Activated naive CD4-positive, alpha-beta T cell treated with anti-CD3 and anti-CD28 coated beads for 36 hours (primary cell): ENCODE results near the gene PCBP4. TPM values are rescaled to one million over a fixed set of nuclear protein-coding genes. Genes with fewer than 3 reads are reported as not detected.
A peak's percentile ranks its signal among the peaks of the same experiment; 100 is the strongest.

Source experiments
- CTCF ChIA-PET: fragments of 350-600 bp; sonication (Branson Sonifier 250); formaldehyde crosslinking; loops from one replicate; lab custom pipeline; 2021; ENCODE audit warnings: antibody characterized with exemption; lab: Charles Lee
- DNase-seq: peaks from one replicate; pipeline ENCODE4 v3.0.0-alpha.2; 2020
- H3K27ac Mint-ChIP-seq: one replicate; pipeline ENCODE4 v1.8.0; 2021; ENCODE audit warnings: mild to moderate bottlenecking, mixed read lengths
- H3K27me3 Mint-ChIP-seq: one replicate; pipeline ENCODE4 v1.8.0; 2021; ENCODE audit warnings: low read depth, mixed read lengths
- H3K36me3 Mint-ChIP-seq: one replicate; pipeline ENCODE4 v1.8.0; 2021; ENCODE audit warnings: low read depth, mixed read lengths
- H3K4me1 Mint-ChIP-seq: one replicate; pipeline ENCODE4 v1.8.0; 2021; ENCODE audit warnings: low read depth, mixed read lengths
- H3K4me3 Mint-ChIP-seq: one replicate; pipeline ENCODE4 v1.8.0; 2021; ENCODE audit warnings: mild to moderate bottlenecking, moderate library complexity, mixed read lengths
- H3K9me3 Mint-ChIP-seq: one replicate; pipeline ENCODE4 v1.8.0; 2021; ENCODE audit warnings: mixed read lengths
- intact Hi-C: fragments of 100-400 bp; cut with micrococcal nuclease; formaldehyde crosslinking; loops from one replicate; pipeline ENCODE4 v1.15.1; 2023
- total RNA-seq, 2 experiments: library from RNA; stranded (reverse); gene quantifications; one replicate each; pipeline ENCODE4 v1.2.3, GENCODE V29; 2021

PCBP4 gene
- total RNA-seq, 2 experiments from 2014 or later: 8.9 to 9.1 TPM

DNA sequence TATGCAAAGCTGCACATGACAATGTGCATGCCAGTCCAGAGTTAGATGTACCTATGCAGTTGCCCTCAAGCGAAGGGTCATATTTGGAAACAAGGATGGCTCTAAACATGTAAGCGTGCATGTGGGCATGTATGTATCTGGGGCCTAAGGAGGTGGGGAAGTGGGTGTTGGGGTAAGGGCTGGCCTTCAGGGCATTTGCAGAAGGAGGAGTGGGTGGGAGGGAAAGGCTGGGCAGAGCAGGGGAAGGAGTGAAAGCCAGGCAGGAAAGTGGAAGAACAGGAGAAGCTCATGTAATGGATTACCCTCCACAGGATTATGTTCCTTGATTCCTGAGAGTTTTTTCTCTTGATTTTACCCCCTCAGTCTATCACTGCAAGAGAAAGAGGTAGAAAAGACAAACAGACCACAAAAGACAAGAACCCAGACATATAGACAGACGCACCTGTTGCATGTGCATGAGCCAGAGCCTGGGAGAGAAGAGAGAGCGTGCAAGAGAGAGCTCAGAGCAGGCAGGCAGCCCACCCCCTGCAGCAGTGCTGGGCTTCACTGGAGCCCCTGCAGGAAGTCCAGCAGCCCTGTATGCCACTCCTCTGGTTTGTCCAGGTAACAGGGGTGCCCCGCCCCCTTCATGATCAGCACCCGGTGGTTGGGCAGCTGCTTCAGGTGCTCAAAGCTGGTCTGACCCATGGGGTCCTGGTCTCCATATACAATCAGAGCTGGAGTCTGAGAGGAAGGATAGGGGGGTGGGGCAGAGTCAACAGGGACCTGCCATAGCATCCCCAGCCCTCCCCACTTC, 1.8 kb upstream of the PCBP4 start:
- CTCF ChIA-PET: interaction anchor here (0.6 to 3.3 kb wide), 4 partner anchors 14 to 87 kb away, joined by 3 to 21 read pairs (median 4); partner anchors contain the start of genes ACY1, PARP3 and RRP9
- H3K9me3 Mint-ChIP-seq: no peaks in the 10 kb centered on the region
- H3K4me3 Mint-ChIP-seq: peak overlapping the region; percentile 80
- H3K4me1 Mint-ChIP-seq: peaks cover 28% of the 10 kb centered on the region
- no peak overlapping the region for H3K27ac Mint-ChIP-seq
- DNase-seq: no peak
- no peaks in the 10 kb centered on the region for H3K27me3 Mint-ChIP-seq
- H3K36me3 Mint-ChIP-seq: peaks cover 4% of the 10 kb centered on the region
- intact Hi-C loops: no loop called here

GRCh38 chr3:51968170-51968775, 1.0 kb upstream of the PCBP4 start:
- Mint-ChIP-seq H3K9me3 (no peaks in the 10 kb centered on the region), H3K27ac (no peak overlapping the region), H3K36me3 (peaks cover 2% of the 10 kb centered on the region), H3K4me3 (peak overlapping the region; percentile 80), H3K27me3 (no peaks in the 10 kb centered on the region), H3K4me1 (peaks cover 25% of the 10 kb centered on the region)
- intact Hi-C loops: no loop called here
- CTCF ChIA-PET: interaction anchor here (3.3 kb wide), 1 partner anchor 26 kb away, joined by 21 read pairs; the partner anchor contains the start of genes PARP3 and RRP9
- DNase-seq: no peak

GRCh38 chr3:51966922-51967383, 301 bp downstream of the PCBP4 start:
- CTCF ChIA-PET: no interaction called here
- H3K27ac Mint-ChIP-seq: no peak overlapping the region

DNA sequence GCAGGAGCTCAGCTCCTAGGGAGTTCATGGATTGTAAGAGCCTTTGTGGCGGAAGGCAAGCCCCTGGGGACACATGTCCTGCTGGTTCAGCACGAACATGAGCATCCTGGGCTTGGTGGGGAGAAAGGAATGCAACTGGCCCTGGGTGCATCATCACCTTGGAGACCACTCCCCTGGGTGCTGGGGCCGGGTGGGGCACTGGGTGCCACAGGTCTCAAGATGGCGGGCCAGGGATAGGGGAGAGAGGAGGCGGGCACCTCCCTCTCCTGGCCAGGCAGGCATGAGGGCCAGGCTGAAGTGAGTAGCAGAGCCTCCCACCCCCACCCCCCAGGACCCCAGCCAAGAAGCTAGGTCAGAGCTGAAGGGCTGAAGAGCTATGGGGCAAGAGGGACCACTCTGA, 768 bp downstream of the PCBP4 start:
- Mint-ChIP-seq H3K4me3 (peak overlapping the region; percentile 74), H3K27me3 (no peaks in the 10 kb centered on the region), H3K36me3 (peaks cover 2% of the 10 kb centered on the region), H3K4me1 (peaks cover 17% of the 10 kb centered on the region), H3K9me3 (no peaks in the 10 kb centered on the region), H3K27ac (no peak overlapping the region)
- CTCF ChIA-PET: interaction anchor here (1.4 kb wide), 1 partner anchor 23 kb away, joined by 3 read pairs; no protein-coding TSS in a partner anchor
- intact Hi-C loops: no loop called here
- DNase-seq: no peak

More at GRCh38 chr3:51966922-51967383, 301 bp downstream of the PCBP4 start:
- Mint-ChIP-seq H3K27me3 (no peaks in the 10 kb centered on the region), H3K9me3 (no peaks in the 10 kb centered on the region), H3K36me3 (peaks cover 2% of the 10 kb centered on the region), H3K4me1 (peaks cover 20% of the 10 kb centered on the region), H3K4me3 (peak overlapping the region; percentile 74)
- intact Hi-C loops: no loop called here
- no peak for DNase-seq

DNA sequence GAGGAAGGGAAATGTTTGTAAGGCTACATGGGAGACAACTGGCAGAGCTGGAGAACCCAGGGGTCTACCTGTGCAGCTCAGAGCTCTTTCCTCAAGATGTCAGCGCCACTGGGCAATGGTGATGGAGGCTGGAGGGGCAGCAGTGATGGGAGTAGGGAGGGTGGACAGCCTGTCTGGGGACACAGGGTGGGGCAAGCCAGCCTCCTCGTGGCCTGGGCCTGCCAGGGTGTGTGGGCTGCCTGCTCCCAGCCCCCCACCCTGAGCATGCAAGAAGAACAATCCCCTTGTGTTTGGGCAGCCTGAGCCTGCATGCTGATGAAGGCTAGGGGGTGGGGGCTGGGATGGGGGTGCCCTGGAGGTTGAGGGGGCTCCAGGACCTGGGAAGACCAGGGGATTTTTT, 1.2 kb downstream of the PCBP4 start:
- Mint-ChIP-seq H3K27me3 (no peaks in the 10 kb centered on the region), H3K9me3 (no peaks in the 10 kb centered on the region), H3K4me3 (peak overlapping the region; percentile 74), H3K4me1 (peaks cover 16% of the 10 kb centered on the region), H3K27ac (no peak overlapping the region), H3K36me3 (peaks cover 1% of the 10 kb centered on the region)
- no peak for DNase-seq
- intact Hi-C loops: no loop called here
- CTCF ChIA-PET: interaction anchor here (1.4 kb wide), 1 partner anchor 23 kb away, joined by 3 read pairs; no protein-coding TSS in a partner anchor

DNA sequence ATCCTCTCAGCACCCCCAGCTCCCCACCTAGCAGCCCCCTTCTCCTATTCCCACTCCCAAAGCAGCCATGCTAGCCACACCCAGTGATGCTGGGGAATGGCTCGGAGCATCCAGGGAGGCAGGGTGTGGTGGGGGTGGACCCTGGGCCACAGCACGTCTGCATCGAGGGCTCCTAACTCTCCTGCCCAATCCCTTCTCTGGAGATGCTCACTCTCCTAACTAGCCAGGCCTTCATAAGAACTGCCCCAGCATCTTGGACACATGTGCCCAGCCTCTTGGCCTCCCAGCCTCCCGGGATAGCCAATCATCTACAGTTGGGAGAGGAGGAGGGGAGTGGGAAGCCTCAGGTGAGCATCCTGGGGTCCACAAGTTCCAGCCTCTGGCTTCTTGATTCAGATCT, 2.7 kb downstream of the PCBP4 start:
- Mint-ChIP-seq H3K4me3 (no peak overlapping the region), H3K4me1 (peaks cover 12% of the 10 kb centered on the region), H3K9me3 (no peaks in the 10 kb centered on the region), H3K36me3 (no peaks in the 10 kb centered on the region), H3K27ac (no peak overlapping the region), H3K27me3 (no peaks in the 10 kb centered on the region)
- CTCF ChIA-PET: interaction anchor here (1.0 to 1.4 kb wide), 2 partner anchors 9 to 10 kb away, joined by 3 to 4 read pairs; partner anchors contain the start of gene ABHD14B
- DNase-seq: no peak
- intact Hi-C loops: no loop called here

GRCh38 chr3:51963951-51964451, 3.3 kb downstream of the PCBP4 start:
- no peak for DNase-seq
- intact Hi-C loops: no loop called here
- Mint-ChIP-seq H3K9me3 (no peaks in the 10 kb centered on the region), H3K27ac (no peak overlapping the region), H3K4me3 (no peak overlapping the region), H3K4me1 (peaks cover 11% of the 10 kb centered on the region), H3K36me3 (no peaks in the 10 kb centered on the region), H3K27me3 (no peaks in the 10 kb centered on the region)
- CTCF ChIA-PET: interaction anchor here (1.4 kb wide), 1 partner anchor 10 kb away, joined by 4 read pairs; the partner anchor contains the start of gene ABHD14B

- Mint-ChIP-seq H3K9me3 (no peaks in the 10 kb centered on the region), H3K36me3 (no peaks in the 10 kb centered on the region), H3K4me3 (no peak overlapping the region), H3K27ac (no peak overlapping the region), H3K27me3 (no peaks in the 10 kb centered on the region), H3K4me1 (peaks cover 6% of the 10 kb centered on the region)
- DNase-seq: no peak
- intact Hi-C loops: no loop called here
- CTCF ChIA-PET: interaction anchor here (3.3 kb wide), 1 partner anchor 11 kb away, joined by 11 read pairs; the partner anchor contains the start of genes ABHD14A and ABHD14B
These were observed 4.3 kb downstream of the PCBP4 start for GRCh38 chr3:51962854-51963530.

- no peak overlapping the region for H3K4me3 Mint-ChIP-seq
- intact Hi-C loops: no loop called here
- no peak overlapping the region for H3K27ac Mint-ChIP-seq
- H3K4me1 Mint-ChIP-seq: peaks cover 3% of the 10 kb centered on the region
- no peak for DNase-seq
- H3K36me3 Mint-ChIP-seq: no peaks in the 10 kb centered on the region
- H3K27me3 Mint-ChIP-seq: no peaks in the 10 kb centered on the region
- CTCF ChIA-PET: interaction anchor here (3.3 kb wide), 1 partner anchor 12 kb away, joined by 11 read pairs; the partner anchor contains the start of genes ABHD14A and ABHD14B
- H3K9me3 Mint-ChIP-seq: no peaks in the 10 kb centered on the region
These were observed 5.4 kb downstream of the PCBP4 start for GRCh38 chr3:51961602-51962569.

GRCh38 chr3:51961011-51961410, 6.2 kb downstream of the PCBP4 start:
- Mint-ChIP-seq H3K27ac (no peak overlapping the region), H3K27me3 (no peaks in the 10 kb centered on the region), H3K4me3 (no peak overlapping the region), H3K36me3 (no peaks in the 10 kb centered on the region), H3K4me1 (no peaks in the 10 kb centered on the region), H3K9me3 (no peaks in the 10 kb centered on the region)
- CTCF ChIA-PET: interaction anchor here (3.3 kb wide), 1 partner anchor 13 kb away, joined by 11 read pairs; the partner anchor contains the start of genes ABHD14A and ABHD14B
- intact Hi-C loops: no loop called here
- no peak for DNase-seq

GRCh38 chr3:51960386-51960785, 6.9 kb downstream of the PCBP4 start:
- no peak overlapping the region for H3K4me3 Mint-ChIP-seq

More at GRCh38 chr3:51960386-51960785, 6.9 kb downstream of the PCBP4 start:
- Mint-ChIP-seq H3K27me3 (no peaks in the 10 kb centered on the region), H3K4me1 (no peaks in the 10 kb centered on the region), H3K36me3 (no peaks in the 10 kb centered on the region), H3K9me3 (no peaks in the 10 kb centered on the region), H3K27ac (no peak overlapping the region)
- intact Hi-C loops: no loop called here
- no peak for DNase-seq
- CTCF ChIA-PET: interaction anchor here (1.0 to 3.3 kb wide), 2 partner anchors 14 to 41 kb away, joined by 3 to 11 read pairs; partner anchors contain the start of genes ABHD14A and ABHD14B
